GM12872 (cell line): ENCODE measurements around the gene NPB.

Source experiments
- CTCF ChIP-seq: IDR thresholded peaks from 3 replicates; pipeline ENCODE4 v1.5.1; 2011; ENCODE audit warnings: low read depth, mild to moderate bottlenecking, low read length, moderate library complexity; ENCODE audit not compliant: insufficient read depth

Gene NPB

GRCh38 chr17:81888105-81888987 is 13.7 kb upstream of the NPB start:
- no peak for TF ChIP-seq CTCF

- no peak for TF ChIP-seq CTCF
These were observed 12.9 kb upstream of the NPB start for GRCh38 chr17:81888988-81889595.

- no peak for TF ChIP-seq CTCF
These were observed 12.4 kb upstream of the NPB start for GRCh38 chr17:81889602-81890001.

GRCh38 chr17:81890447-81891302 is 11.4 kb upstream of the NPB start:
- TF ChIP-seq CTCF: no peak

- no peak for TF ChIP-seq CTCF
These were observed 10.8 kb upstream of the NPB start for GRCh38 chr17:81891303-81891552.

GRCh38 chr17:81895400-81895799 is 6.6 kb upstream of the NPB start:
- no peak for TF ChIP-seq CTCF
